SK-N-SH (cell line): ENCODE measurements around the gene POP4. TPM values are rescaled to one million over a fixed set of nuclear protein-coding genes. Genes with fewer than 3 reads are reported as not detected.

ENCODE experiments used
- CTCF ChIA-PET: fragments of 300-600, 350-600 bp; formaldehyde crosslinking; extraction: SDS; loops from one replicate; lab custom pipeline; 2021; lab: Yijun Ruan, JAX
- POLR2A ChIA-PET: fragments of 350-600 bp; sonication (Branson Sonifier 250); formaldehyde crosslinking; extraction: SDS; loops from one replicate; lab custom pipeline; 2020; ENCODE audit warnings: antibody characterized with exemption, inconsistent platforms; lab: Yijun Ruan, JAX
- DNase-seq: peaks from one replicate; pipeline ENCODE4 v3.0.0; 2012
- H2AFZ ChIP-seq: fragments of 200-600 bp; sonication (generic); 2 replicates; pipeline ENCODE4 v1.8.1; 2016; ENCODE audit warnings: antibody characterized with exemption, mild to moderate bottlenecking, low read depth
- H3F3A ChIP-seq: fragments of 200-600 bp; sonication (generic); replicated peaks from 2 replicates; pipeline ENCODE3; 2016; ENCODE audit warnings: antibody characterized with exemption, mild to moderate bottlenecking; ENCODE audit not compliant: insufficient read depth
- H3K27ac ChIP-seq, 2 experiments: fragments of 200-500 bp in 1 of 2; fragments of 200-600 bp in 1 of 2; sonication (Bioruptor generic) in 1 of 2; sonication (generic), shearing (Covaris generic) in 1 of 2; 2 replicates each; pipeline versions ENCODE4 v1.5.1 to v1.6.1; 2014 to 2016; ENCODE audit warnings: low read depth in 2 of 2, inconsistent platforms in 1 of 2, low read length in 1 of 2, mild to moderate bottlenecking in 1 of 2, mixed read lengths in 1 of 2
- H3K27me3 ChIP-seq: fragments of 200-600 bp; sonication (generic), shearing (Covaris generic); 2 replicates; pipeline ENCODE4 v1.6.1; 2016; ENCODE audit warnings: mixed run types; ENCODE audit not compliant: insufficient read depth
- H3K36me3 ChIP-seq, 2 experiments: fragments of 200-500 bp in 1 of 2; fragments of 200-600 bp in 1 of 2; sonication (Bioruptor generic) in 1 of 2; sonication (generic) in 1 of 2; replicated peaks in 1 of 2; 2 replicates each; pipeline versions ENCODE3 to v1.5.1; 2014 to 2016; ENCODE audit warnings: low read length in 1 of 2, mild to moderate bottlenecking in 1 of 2; ENCODE audit not compliant: insufficient read depth in 2 of 2, control insufficient read depth in 1 of 2
- H3K4me1 ChIP-seq, 2 experiments: fragments of 200-500 bp in 1 of 2; fragments of 200-600 bp in 1 of 2; sonication (Bioruptor generic) in 1 of 2; sonication (generic), shearing (Covaris generic) in 1 of 2; 2 replicates each; pipeline versions ENCODE4 v1.5.1 to v1.6.1; 2014 to 2016; ENCODE audit warnings: low read depth in 1 of 2, low read length in 1 of 2, mixed run types in 1 of 2; ENCODE audit not compliant: insufficient read depth in 2 of 2, control insufficient read depth in 1 of 2
- H3K4me2 ChIP-seq: fragments of 200-600 bp; sonication (generic), shearing (Covaris generic); 2 replicates; pipeline ENCODE4 v1.6.1; 2017; ENCODE audit warnings: mixed run types
- H3K4me3 ChIP-seq, 2 experiments: fragments of 200-500 bp in 1 of 2; fragments of 200-600 bp in 1 of 2; sonication (Bioruptor generic) in 1 of 2; sonication (generic), shearing (Covaris generic) in 1 of 2; 2 replicates each; pipeline versions ENCODE4 v1.5.1 to v1.8.1; 2014 to 2016; ENCODE audit warnings: low read depth in 2 of 2, inconsistent platforms in 1 of 2, low read length in 1 of 2, mild to moderate bottlenecking in 1 of 2, mixed read lengths in 1 of 2, moderate library complexity in 1 of 2
- H3K79me2 ChIP-seq: fragments of 200-600 bp; sonication (generic); 2 replicates; pipeline ENCODE4 v1.8.1; 2017; ENCODE audit warnings: mild to moderate bottlenecking; ENCODE audit not compliant: insufficient read depth
- H3K9ac ChIP-seq: fragments of 200-600 bp; sonication (generic); 2 replicates; pipeline ENCODE4 v1.6.1; 2017; ENCODE audit warnings: mixed run types
- H3K9me2 ChIP-seq: fragments of 200-600 bp; sonication (generic); 2 replicates; pipeline ENCODE4 v1.6.1; 2017; ENCODE audit warnings: mixed run types
- H3K9me3 ChIP-seq: fragments of 200-600 bp; sonication (generic); 2 replicates; pipeline ENCODE4 v1.6.1; 2017; ENCODE audit warnings: mixed run types, mild to moderate bottlenecking, moderate library complexity
- H4K20me1 ChIP-seq: fragments of 200-600 bp; sonication (generic); 2 replicates; pipeline ENCODE4 v1.6.1; 2017; ENCODE audit warnings: mild to moderate bottlenecking, mixed run types; ENCODE audit not compliant: insufficient read depth
- CTCF ChIP-seq: fragments of 200-600 bp; sonication (generic); IDR thresholded peaks from 2 replicates; pipeline ENCODE4 v1.6.1; 2017; ENCODE audit warnings: antibody characterized with exemption, mild to moderate bottlenecking, moderate library complexity
- ELF1 ChIP-seq: IDR thresholded peaks from 2 replicates; pipeline ENCODE4 v1.4.0; 2012
- EZH2phosphoT487 ChIP-seq: fragments of 200-600 bp; sonication (generic); IDR thresholded peaks from 2 replicates; pipeline ENCODE4 v1.6.1; 2017; ENCODE audit warnings: low read depth, mixed run types, mild to moderate bottlenecking, antibody characterized with exemption, moderate library complexity, borderline replicate concordance
- FOXM1 ChIP-seq: IDR thresholded peaks from 2 replicates; pipeline ENCODE4 v1.4.0; 2012; ENCODE audit warnings: low read depth, mild to moderate bottlenecking
- NFIC ChIP-seq: IDR thresholded peaks from 2 replicates; pipeline ENCODE4 v1.4.0; 2012; ENCODE audit warnings: borderline replicate concordance
- NRF1 ChIP-seq: IDR thresholded peaks from 2 replicates; pipeline ENCODE4 v1.6.1; 2012; ENCODE audit warnings: low read depth, mild to moderate bottlenecking, low read length
- RCOR1 ChIP-seq: fragments of 150-350 bp; IDR thresholded peaks from 2 replicates; pipeline ENCODE4 v1.6.1; 2017; ENCODE audit warnings: antibody characterized with exemption, low read length
- RFX5 ChIP-seq: IDR thresholded peaks from 2 replicates; pipeline ENCODE4 v1.6.1; 2012; ENCODE audit warnings: mild to moderate bottlenecking, improper control_type of control experiment, low read length
- SMC3 ChIP-seq: IDR thresholded peaks from 2 replicates; pipeline ENCODE4 v1.6.1; 2012; ENCODE audit warnings: low read depth, low read length, improper control_type of control experiment
- TAF1 ChIP-seq: IDR thresholded peaks from 2 replicates; pipeline ENCODE4 v1.6.1; 2012; ENCODE audit warnings: low read depth, mild to moderate bottlenecking, low read length, moderate library complexity, borderline replicate concordance
- USF1 ChIP-seq: IDR thresholded peaks from 2 replicates; pipeline ENCODE4 v1.4.0; 2012; ENCODE audit warnings: low read depth, borderline replicate concordance
- ZBTB33 ChIP-seq: IDR thresholded peaks from 2 replicates; pipeline ENCODE4 v1.4.0; 2012; ENCODE audit warnings: low read depth, borderline replicate concordance
- WGBS: methylation state at CpG from one replicate; pipeline ENCODE4 v1.1.6; 2017; ENCODE audit warnings: low lambda C conversion rate; 5-methylcytosine and 5-hydroxymethylcytosine counted together
- polyA plus RNA-seq, 3 experiments: library from polyadenylated mRNA; depleted of rRNA; stranded (reverse); fragments of >200 nt; gene quantifications; 2 replicates each; pipeline ENCODE4 v1.2.3, GENCODE V29; 2012
- TF ChIP-seq, protein P1 (sequence below): IDR thresholded peaks from 2 replicates; pipeline ENCODE4 v1.4.0; 2012; ENCODE audit warnings: low read depth
- TF ChIP-seq, protein P2 (sequence below): fragments of 150-350 bp; IDR thresholded peaks from 2 replicates; pipeline ENCODE4 v1.6.1; 2017; ENCODE audit warnings: antibody characterized with exemption, low read length, low read depth, borderline replicate concordance
- TF ChIP-seq, protein P3 (sequence below): IDR thresholded peaks from 2 replicates; pipeline ENCODE4; 2012

Gene POP4
- polyA plus RNA-seq, 1 of the 3 experiments (the other 2 are of a cell fraction), result 75.4 TPM

DNA sequence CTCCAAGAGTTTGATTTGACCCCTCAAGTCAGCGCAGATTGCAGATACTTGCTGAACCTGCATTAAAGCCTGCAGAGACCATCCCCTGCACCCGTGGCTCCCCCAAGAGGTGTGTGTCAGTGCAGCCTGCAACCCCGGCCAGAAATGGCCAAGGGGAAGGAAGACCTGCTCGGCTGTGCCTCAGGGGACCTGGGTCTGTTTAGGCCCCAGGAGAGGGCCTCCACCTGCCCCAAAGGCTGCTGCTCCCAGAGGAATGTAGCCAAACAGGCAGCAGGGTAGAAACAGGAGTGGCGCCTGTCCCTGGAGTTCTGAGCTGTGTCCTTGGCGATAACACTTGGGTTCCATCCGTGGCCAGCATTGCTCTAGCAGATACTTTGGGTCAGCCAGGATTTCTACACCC is 8.0 kb downstream of the POP4 start:
- CTCF ChIA-PET, result interaction anchor here (1.3 to 6.8 kb wide), 2 partner anchors 80 to 104 kb away, joined by 4 to 137 read pairs; partner anchors contain the start of gene C19orf12
- no peak for DNase-seq

DNA sequence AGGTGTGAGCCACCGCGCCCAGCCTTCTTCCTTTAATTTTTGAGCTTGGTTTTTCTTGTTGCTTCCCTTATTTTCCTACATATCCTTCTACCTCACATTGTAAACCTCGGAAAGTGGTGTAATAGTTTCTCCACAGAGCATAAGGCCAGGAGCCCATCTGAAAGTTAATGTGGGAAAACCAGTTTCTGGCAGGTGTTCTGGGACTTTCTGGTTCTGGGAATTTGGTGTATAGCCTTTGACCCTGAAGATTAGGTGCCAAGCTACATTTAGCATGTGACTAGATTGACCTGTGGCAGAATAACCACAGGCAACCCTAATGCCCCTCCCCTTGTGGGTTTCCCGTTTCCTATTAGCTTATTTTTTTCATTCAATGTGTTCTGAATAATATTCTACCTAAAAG is 8.7 kb downstream of the POP4 start:
- H3K9me2 ChIP-seq, result no peaks in the 10 kb centered on the region
- peaks cover 14 to 53% of the 10 kb centered on the region in 2 experiments for H3K36me3 ChIP-seq
- WGBS, result 96% methylated on average over 4 of the region's 4 CpGs
- POLR2A ChIA-PET, result no interaction called here
- no peaks in the 10 kb centered on the region; a peak in 1 of 4 replicates for H3K4me1 ChIP-seq
- no peak for DNase-seq
- no peaks in the 10 kb centered on the region for H3K9me3 ChIP-seq
- no peak overlapping the region for H3K27ac ChIP-seq
- CTCF ChIA-PET, result interaction anchor here (6.8 kb wide), 1 partner anchor 104 kb away, joined by 137 read pairs; the partner anchor contains the start of gene C19orf12
- no peaks in the 10 kb centered on the region for H3K79me2 ChIP-seq
- no peaks in the 10 kb centered on the region; the same call in 1 of the 2 replicates for H3K27me3 ChIP-seq
- H3F3A ChIP-seq, result no peaks in the 10 kb centered on the region
- no peak overlapping the region for H3K4me2 ChIP-seq
- H4K20me1 ChIP-seq, result no peaks in the 10 kb centered on the region
- no peak overlapping the region for H3K9ac ChIP-seq
- no peak overlapping the region for H3K4me3 ChIP-seq
- no peak overlapping the region for H2AFZ ChIP-seq
- TF ChIP-seq, protein P1, sequence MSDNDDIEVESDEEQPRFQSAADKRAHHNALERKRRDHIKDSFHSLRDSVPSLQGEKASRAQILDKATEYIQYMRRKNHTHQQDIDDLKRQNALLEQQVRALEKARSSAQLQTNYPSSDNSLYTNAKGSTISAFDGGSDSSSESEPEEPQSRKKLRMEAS, result no peak
- TF ChIP-seq RFX5 (no peak), FOXM1 (no peak), SMC3 (no peak), CTCF (no peak), EZH2phosphoT487 (no peak), ELF1 (no peak), RCOR1 (no peak), NFIC (no peak), USF1 (no peak), TAF1 (no peak), NRF1 (no peak)
- TF ChIP-seq, protein P2, sequence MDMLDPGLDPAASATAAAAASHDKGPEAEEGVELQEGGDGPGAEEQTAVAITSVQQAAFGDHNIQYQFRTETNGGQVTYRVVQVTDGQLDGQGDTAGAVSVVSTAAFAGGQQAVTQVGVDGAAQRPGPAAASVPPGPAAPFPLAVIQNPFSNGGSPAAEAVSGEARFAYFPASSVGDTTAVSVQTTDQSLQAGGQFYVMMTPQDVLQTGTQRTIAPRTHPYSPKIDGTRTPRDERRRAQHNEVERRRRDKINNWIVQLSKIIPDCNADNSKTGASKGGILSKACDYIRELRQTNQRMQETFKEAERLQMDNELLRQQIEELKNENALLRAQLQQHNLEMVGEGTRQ, result no peak
- TF ChIP-seq, protein P3, sequence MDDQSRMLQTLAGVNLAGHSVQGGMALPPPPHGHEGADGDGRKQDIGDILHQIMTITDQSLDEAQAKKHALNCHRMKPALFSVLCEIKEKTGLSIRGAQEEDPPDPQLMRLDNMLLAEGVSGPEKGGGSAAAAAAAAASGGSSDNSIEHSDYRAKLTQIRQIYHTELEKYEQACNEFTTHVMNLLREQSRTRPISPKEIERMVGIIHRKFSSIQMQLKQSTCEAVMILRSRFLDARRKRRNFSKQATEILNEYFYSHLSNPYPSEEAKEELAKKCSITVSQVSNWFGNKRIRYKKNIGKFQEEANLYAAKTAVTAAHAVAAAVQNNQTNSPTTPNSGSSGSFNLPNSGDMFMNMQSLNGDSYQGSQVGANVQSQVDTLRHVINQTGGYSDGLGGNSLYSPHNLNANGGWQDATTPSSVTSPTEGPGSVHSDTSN, result no peak

More for the DNA sequence above, 8.0 kb downstream of the POP4 start:
- POLR2A ChIA-PET, result no interaction called here
- Histone ChIP-seq H3F3A (no peaks in the 10 kb centered on the region), H3K4me2 (no peak overlapping the region), H3K36me3 (peaks cover 14 to 60% of the 10 kb centered on the region in 2 experiments), H3K9me2 (no peaks in the 10 kb centered on the region), H3K9ac (no peak overlapping the region), H3K4me1 (no peaks in the 10 kb centered on the region; a peak in 1 of 4 replicates), H2AFZ (no peak overlapping the region), H3K27ac (no peak overlapping the region), H3K4me3 (no peak overlapping the region), H3K27me3 (no peaks in the 10 kb centered on the region; the same call in 1 of the 2 replicates), H3K9me3 (no peaks in the 10 kb centered on the region), H3K79me2 (no peaks in the 10 kb centered on the region), H4K20me1 (no peaks in the 10 kb centered on the region)
- TF ChIP-seq ZBTB33, result no peak
- WGBS, result 65% methylated on average over 4 of the region's 7 CpGs
